ENCODE results near the gene EIF2B2.

The EIF2B2 gene

GRCh38 chr14:75044322-75044721 lies 41.6 kb downstream of the EIF2B2 start:
- DNase-seq (ENCODE audit: low read depth): no peak

GRCh38 chr14:75044752-75045151 lies 42.0 kb downstream of the EIF2B2 start:
- no peak for DNase-seq (ENCODE audit: low read depth)

DNA sequence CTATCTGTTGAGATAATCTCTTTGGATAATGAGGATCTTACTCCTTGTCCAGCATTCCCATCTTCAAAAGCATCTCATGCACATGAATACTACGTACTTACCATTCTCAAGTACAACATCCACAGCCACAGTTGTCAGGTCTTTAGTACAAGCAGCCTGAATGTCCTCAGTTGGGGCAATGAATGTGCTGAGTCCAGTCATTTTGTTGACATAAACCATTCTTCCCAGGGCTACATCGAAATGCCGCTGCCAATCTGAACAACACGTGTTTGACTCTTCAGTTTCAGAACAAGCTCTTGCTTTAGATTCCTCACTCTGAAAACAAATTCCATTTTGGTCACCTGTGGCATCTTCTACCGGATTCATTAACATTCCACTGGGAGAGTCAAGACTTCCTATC lies 43.6 kb downstream of the EIF2B2 start:
- DNase-seq (ENCODE audit: low read depth): no peak

DNA sequence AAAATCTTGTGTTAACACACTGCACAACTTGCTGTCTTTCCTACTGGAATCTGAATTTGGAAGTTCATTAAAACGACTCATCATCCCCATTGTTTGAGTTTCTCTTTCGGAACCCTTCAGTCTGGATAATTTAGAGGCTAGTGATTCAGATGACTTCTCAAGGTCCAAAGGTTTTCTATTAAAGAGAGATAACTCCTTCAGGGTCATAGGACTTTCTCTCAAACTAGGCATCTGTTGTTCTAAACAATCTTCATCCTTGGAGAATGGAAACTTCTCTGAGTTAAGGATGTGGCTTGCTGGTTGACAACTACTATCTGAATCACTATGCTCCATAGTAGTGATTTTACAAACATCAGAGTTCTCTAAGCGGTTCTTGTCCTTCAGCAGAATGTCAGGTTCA lies 44.2 kb downstream of the EIF2B2 start:
- DNase-seq (ENCODE audit: low read depth): no peak

GRCh38 chr14:75047506-75047905 lies 44.8 kb downstream of the EIF2B2 start:
- DNase-seq (ENCODE audit: low read depth): no peak

DNA sequence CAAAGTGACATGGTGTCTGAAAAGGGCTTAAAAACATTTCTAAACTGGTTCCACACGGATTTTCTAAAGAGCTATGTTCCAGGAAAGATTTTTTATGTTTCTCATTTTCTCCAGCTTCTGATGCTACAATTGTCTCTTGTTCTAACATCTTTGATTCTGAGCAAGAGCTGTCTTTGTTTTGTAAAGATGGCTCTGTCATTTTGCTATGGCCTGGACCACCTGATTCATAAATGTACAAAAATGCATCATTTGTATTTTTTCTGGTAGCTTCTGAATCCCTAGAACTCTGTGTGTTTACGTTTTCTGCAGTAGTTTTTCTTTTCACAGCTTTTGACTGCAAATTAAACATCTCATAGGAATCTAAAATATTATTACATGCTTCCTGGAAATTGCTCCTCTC lies 45.4 kb downstream of the EIF2B2 start:
- DNase-seq (ENCODE audit: low read depth): no peak

GRCh38 chr14:75049136-75049535 lies 46.4 kb downstream of the EIF2B2 start:
- DNase-seq (ENCODE audit: low read depth): no peak

DNA sequence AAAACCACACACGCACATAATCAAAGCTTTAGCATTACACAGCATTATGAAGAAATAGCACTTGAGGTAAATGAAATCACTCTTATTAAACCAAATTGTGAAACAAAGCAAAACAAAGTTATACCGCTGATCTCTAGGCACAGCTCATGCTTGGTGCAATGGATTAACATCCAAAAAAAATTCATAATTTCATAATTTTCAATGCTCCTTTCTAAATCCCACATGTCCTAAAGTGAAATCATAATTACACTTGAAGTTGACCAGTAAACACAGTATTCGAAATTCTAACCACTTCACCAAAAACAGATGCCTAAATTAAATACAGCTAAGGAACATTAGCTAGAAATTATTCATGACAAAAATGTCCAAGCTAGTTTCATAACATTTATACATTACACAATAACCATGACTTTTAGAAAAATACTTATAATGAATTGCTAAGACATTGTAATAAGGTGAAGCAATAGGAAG lies 47.0 kb downstream of the EIF2B2 start:
- no peak for DNase-seq (ENCODE audit: low read depth)

DNA sequence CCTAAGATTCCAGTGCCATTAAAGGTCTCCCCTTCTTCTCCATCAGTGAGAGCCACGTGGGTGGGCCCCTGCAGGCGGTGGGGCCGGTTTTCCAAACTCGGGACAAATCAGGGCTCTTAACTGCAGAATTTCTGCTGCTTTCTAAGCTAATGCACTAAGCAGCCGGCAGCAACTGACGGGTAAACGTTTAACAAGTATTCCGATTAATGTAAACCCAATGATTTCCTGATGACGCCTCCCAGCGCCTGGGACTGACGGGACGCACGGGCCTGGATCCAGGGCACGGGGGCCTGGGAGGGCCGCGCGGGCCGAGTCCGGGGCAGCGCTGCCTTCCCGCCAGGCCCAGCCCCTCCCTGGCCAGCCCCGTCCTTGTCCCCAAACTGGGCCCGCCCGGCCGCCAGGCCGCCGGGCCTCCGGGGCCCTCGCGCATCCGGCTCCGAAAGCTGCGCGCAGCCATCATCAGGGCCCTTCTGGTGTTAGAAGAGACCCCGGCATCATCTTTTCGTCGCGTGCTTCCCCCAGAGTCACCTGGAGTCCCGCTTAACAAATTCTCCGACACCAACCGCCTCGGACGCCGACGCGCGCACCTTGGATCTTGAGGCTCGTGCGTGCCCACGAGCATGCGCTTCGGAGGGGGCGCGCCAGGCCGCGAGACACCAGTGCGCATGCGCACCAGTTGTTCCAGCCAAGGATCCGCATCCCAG lies 48.3 kb downstream of the EIF2B2 start, which contains the start of gene MLH3:
Gene MLH3, minus strand, starts transcription at position 616 of the 704 bp plus-strand sequence. CDS start 1,812 bp downstream, outside the sequence.
- DNase-seq (ENCODE audit: low read depth): no peak

GRCh38 chr14:75051556-75051899 lies 48.8 kb downstream of the EIF2B2 start:
- no peak for DNase-seq (ENCODE audit: low read depth)

DNA sequence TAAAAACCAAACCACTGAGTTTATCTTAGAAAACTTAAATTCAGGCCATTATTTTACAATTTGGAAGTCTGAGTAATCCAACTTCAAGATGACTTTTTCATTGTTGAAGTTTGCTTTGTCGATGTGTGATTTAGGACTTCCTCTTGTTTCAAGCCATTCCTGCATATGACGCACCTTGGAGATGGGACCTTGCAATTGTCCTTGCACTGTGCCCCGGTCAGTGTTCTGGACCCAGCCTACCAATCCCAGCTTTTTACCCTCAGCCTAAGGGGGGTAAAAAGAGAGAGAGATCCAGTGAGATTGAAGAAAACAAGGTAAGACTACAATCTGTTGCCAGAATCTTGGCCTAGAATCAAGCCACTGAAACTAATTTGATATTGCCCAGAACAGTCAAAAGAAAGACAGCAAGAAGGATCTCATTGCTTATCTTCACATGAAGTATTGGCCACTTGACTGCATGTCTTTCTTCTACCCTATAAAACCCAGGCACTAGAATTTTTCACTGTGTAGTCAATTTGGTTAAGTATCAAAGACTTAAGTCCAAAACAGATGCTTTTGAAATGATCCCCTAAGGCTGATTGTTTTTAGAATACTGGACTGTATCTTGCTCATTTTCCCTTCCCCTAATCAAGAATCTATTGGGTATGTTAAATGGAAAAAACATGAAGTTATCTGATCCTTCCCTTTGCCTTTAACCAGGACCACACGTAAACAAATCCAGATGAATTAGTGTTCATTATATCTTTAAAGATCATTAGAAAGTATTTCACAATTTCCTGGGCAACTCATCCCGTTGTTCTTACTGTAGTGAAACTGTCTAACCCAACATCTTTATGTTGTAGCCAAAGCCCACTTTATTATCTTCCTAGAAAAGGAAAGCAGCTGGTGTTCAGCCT lies 50.9 kb downstream of the EIF2B2 start:
- DNase-seq (ENCODE audit: low read depth): peak; percentile 59

DNA sequence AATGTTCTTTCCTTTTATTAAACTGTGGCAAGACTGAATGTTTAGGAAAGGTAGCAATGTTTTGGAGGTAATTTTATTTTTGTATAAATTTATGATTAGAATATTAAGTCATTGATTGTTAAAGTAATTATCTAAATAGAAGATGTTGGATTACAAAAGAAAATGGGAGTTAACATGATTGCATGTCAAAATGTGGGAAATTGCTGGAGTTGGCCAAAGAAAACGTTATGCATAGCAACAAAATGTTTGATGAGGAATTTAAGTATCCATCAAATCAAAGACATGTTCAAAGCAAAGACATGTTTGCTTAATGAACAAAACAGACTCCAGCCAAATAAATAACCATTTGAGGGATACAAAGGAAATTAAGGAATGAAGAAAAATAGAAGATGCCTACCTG lies 51.7 kb downstream of the EIF2B2 start:
- DNase-seq (ENCODE audit: low read depth): no peak

DNA sequence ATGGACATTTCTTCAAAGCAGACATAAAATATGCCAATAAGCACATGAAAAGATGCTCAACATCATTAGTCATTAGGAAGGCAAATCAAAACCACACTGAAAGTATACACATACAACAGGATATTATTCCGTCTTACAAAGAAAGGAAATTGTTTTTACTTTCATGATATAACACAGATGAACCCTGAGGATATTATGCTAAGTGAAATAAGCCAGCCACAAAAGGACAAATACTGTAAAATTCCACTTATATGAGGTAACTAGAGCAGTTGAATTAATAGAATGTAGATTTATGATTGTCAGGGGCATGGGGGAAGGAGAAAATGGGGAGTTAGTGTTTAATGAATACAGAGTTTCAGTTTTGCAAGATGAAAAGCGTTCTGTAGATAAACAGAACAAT lies 56.9 kb downstream of the EIF2B2 start:
- no peak for DNase-seq (ENCODE audit: low read depth)

- DNase-seq (ENCODE audit: low read depth): no peak
Measured at GRCh38 chr14:75060420-75060819, 57.7 kb downstream of the EIF2B2 start.

All from GM04504 (cell line).